Panc1 (cell line): ENCODE measurements around the gene FCHSD2. TPM values are rescaled to one million over a fixed set of nuclear protein-coding genes. Genes with fewer than 3 reads are reported as not detected.

Experiments used
- ATAC-seq: fragments of 200-7000 bp; cut with Tn5 transposase; 2 replicates; pipeline ENCODE4 v1.9.1; 2020; ENCODE audit warnings: mild to moderate bottlenecking, moderate library complexity
- BruUV-seq: library from RNA; stranded (reverse); fragments of 400-500 nt; replicated peaks from 2 replicates; lab custom pipeline; 2021; lab: Mats Ljungman, UMichigan
- CTCF ChIA-PET: fragments of 300-600 bp; sonication (Branson Sonifier 250); formaldehyde crosslinking; loops from one replicate; lab custom pipeline; 2022; ENCODE audit warnings: antibody characterized with exemption; lab: Charles Lee
- POLR2A ChIA-PET: fragments of 300-600 bp; sonication (Branson Sonifier 250); formaldehyde crosslinking; loops from one replicate; lab custom pipeline; 2022; ENCODE audit warnings: antibody characterized with exemption; lab: Charles Lee
- DNase-seq: peaks from one replicate; pipeline ENCODE4 v3.0.0-alpha.2; 2010; ENCODE audit warnings: low read depth, low spot score
- H3K27ac ChIP-seq: 2 replicates; pipeline ENCODE4 v1.5.1; 2011; ENCODE audit warnings: mild to moderate bottlenecking, low read length, inconsistent platforms
- H3K27me3 ChIP-seq: fragments of 200-500 bp; sonication (Bioruptor generic); 2 replicates; pipeline ENCODE4 v1.6.0; 2014; ENCODE audit warnings: low read length, inconsistent platforms; ENCODE audit not compliant: control insufficient read depth, insufficient read depth
- H3K36me3 ChIP-seq: fragments of 200-500 bp; sonication (Bioruptor generic); 2 replicates; pipeline ENCODE4 v1.5.1; 2014; ENCODE audit warnings: inconsistent platforms, mild to moderate bottlenecking, low read length, moderate library complexity; ENCODE audit not compliant: control insufficient read depth, insufficient read depth
- H3K4me1 ChIP-seq: 2 replicates; pipeline ENCODE4 v1.5.1; 2011; ENCODE audit warnings: inconsistent platforms, mild to moderate bottlenecking, low read length, moderate library complexity; ENCODE audit not compliant: control insufficient read depth, insufficient read depth
- H3K4me3 ChIP-seq, 2 experiments: 2 replicates each; pipeline ENCODE4 v1.5.1; 2011 to 2012; ENCODE audit warnings: low read depth in 2 of 2, low read length in 2 of 2, mild to moderate bottlenecking in 2 of 2, inconsistent platforms in 1 of 2, moderate library complexity in 1 of 2
- H3K9me3 ChIP-seq: fragments of 200-500 bp; sonication (Bioruptor generic); 2 replicates; pipeline ENCODE4 v1.5.1; 2014; ENCODE audit warnings: low read depth, mild to moderate bottlenecking, inconsistent platforms, low read length, moderate library complexity; ENCODE audit not compliant: control insufficient read depth, insufficient read depth
- CTCF ChIP-seq: fragments of 450-650 bp; IDR thresholded peaks from 2 replicates; pipeline ENCODE4 v1.5.1; 2017; ENCODE audit warnings: mild to moderate bottlenecking
- POLR2AphosphoS5 ChIP-seq: IDR thresholded peaks from 2 replicates; pipeline ENCODE4 v1.6.1; 2012; ENCODE audit warnings: mild to moderate bottlenecking, low read depth, low read length, moderate library complexity
- REST ChIP-seq, 2 experiments: IDR thresholded peaks; 2 replicates each; pipeline ENCODE4 v1.6.1; 2011 to 2012; ENCODE audit warnings: low read depth in 2 of 2, control low read depth in 1 of 2, low read length in 1 of 2, mild to moderate bottlenecking in 1 of 2, moderate library complexity in 1 of 2; ENCODE audit not compliant: insufficient read depth in 1 of 2
- SIN3A ChIP-seq: IDR thresholded peaks from 2 replicates; pipeline ENCODE4 v1.6.1; 2012; ENCODE audit warnings: low read depth, mild to moderate bottlenecking, low read length, moderate library complexity, borderline replicate concordance; ENCODE audit not compliant: insufficient read depth
- TCF7L2 ChIP-seq: IDR thresholded peaks from 2 replicates; pipeline ENCODE4 v1.6.1; 2011; ENCODE audit warnings: mild to moderate bottlenecking, low read depth, low read length, inconsistent platforms
- in situ Hi-C: cut with HindIII; loops from 2 replicates; pipeline ENCODE4 v1.10.0; 2016; ENCODE audit warnings: low sequenced_read_pairs, low pct_unique_long_range_greater_than_20kb
- intact Hi-C: fragments of 100-400 bp; cut with micrococcal nuclease; formaldehyde crosslinking; loops from one replicate; pipeline ENCODE4 v1.10.0; 2022; ENCODE audit not compliant: unreplicated experiment
- total RNA-seq: library from RNA; stranded (reverse); gene quantifications from one replicate; pipeline ENCODE4 v1.2.1, GENCODE V29; 2021; ENCODE audit not compliant: unreplicated experiment

The FCHSD2 gene
- total RNA-seq, 1 experiment from 2014 or later: 31.8 TPM

- no peak for DNase-seq
- Histone ChIP-seq H3K4me3 (no peak overlapping the region), H3K4me1 (no peaks in the 10 kb centered on the region), H3K36me3 (no peaks in the 10 kb centered on the region), H3K27me3 (no peaks in the 10 kb centered on the region), H3K9me3 (no peaks in the 10 kb centered on the region), H3K27ac (no peak overlapping the region)
- no peak for TF ChIP-seq POLR2AphosphoS5
- TF ChIP-seq REST (IDR thresholded peaks at IDR 0.05; ENCODE audit: insufficient read depth in 1 of 2, low read depth in 2 of 2, low read length in 1 of 2): no peak
- TF ChIP-seq TCF7L2: no peak
- TF ChIP-seq SIN3A: no peak
- no peak for TF ChIP-seq CTCF
- POLR2A ChIA-PET: no interaction called here
- intact Hi-C loops: no loop called here
- no TSS peak for BruUV-seq
- in situ Hi-C loops: no loop called here
- no peak for ATAC-seq
- CTCF ChIA-PET: no interaction called here
These were observed 10.2 kb upstream of the FCHSD2 start for GRCh38 chr11:73152086-73152853.

GRCh38 chr11:73151416-73151815, 9.3 kb upstream of the FCHSD2 start:
- no TSS peak for BruUV-seq
- Histone ChIP-seq H3K27ac (no peak overlapping the region), H3K27me3 (no peaks in the 10 kb centered on the region), H3K9me3 (no peaks in the 10 kb centered on the region), H3K4me1 (no peaks in the 10 kb centered on the region), H3K36me3 (no peaks in the 10 kb centered on the region), H3K4me3 (no peak overlapping the region)
- in situ Hi-C loops (no loop called here), intact Hi-C loops (no loop called here)
- ChIA-PET POLR2A (no interaction called here), CTCF (no interaction called here)
- no peak for ATAC-seq
- no peak for TF ChIP-seq REST (IDR thresholded peaks at IDR 0.05; ENCODE audit: insufficient read depth in 1 of 2, low read depth in 2 of 2, low read length in 1 of 2)
- no peak for TF ChIP-seq CTCF
- TF ChIP-seq TCF7L2: no peak
- no peak for TF ChIP-seq POLR2AphosphoS5
- TF ChIP-seq SIN3A: no peak
- no peak for DNase-seq
